Heart left ventricle (tissue), 16 donors: ENCODE measurements around the gene DCHS1. TPM values are rescaled to one million over a fixed set of nuclear protein-coding genes. Genes with fewer than 3 reads are reported as not detected.
A peak's percentile ranks its signal among the peaks of the same experiment; 100 is the strongest.

Experiments used
- ATAC-seq, 4 donors: fragments of 200-7000 bp; cut with Tn5 transposase; one replicate each; pipeline ENCODE4 v1.9.1; 2020 to 2022; ENCODE audit warnings: moderate library complexity in 4 of 4, mild to moderate bottlenecking in 3 of 4, moderate number of reproducible peaks in 1 of 4
- DNase-seq, 5 donors: peaks; one replicate each; pipeline ENCODE4 v3.0.0-alpha.2; 2020
- H3K27ac ChIP-seq, 12 donors: fragments of 200-600 bp; sonication (generic) in 4 of 12; one replicate each; pipeline versions ENCODE4 v1.5.0 to v1.8.0; 2016 to 2022; ENCODE audit warnings: mild to moderate bottlenecking in 2 of 12
- H3K27me3 ChIP-seq, 9 donors: fragments of 200-600 bp; sonication (generic) in 2 of 9; one replicate each; pipeline versions ENCODE4 v1.5.1 to v1.8.0; 2016 to 2022; ENCODE audit warnings: mild to moderate bottlenecking in 3 of 9
- H3K36me3 ChIP-seq, 9 donors: fragments of 200-600 bp; sonication (generic) in 2 of 9; one replicate each; pipeline versions ENCODE4 v1.5.0 to v1.8.0; 2018 to 2022; ENCODE audit warnings: mild to moderate bottlenecking in 2 of 9
- H3K4me1 ChIP-seq, 12 donors: fragments of 200-600 bp; sonication (generic) in 4 of 12; one replicate each; pipeline versions ENCODE4 v1.5.0 to v1.8.0; 2016 to 2022; ENCODE audit warnings: mild to moderate bottlenecking in 3 of 12
- H3K4me3 ChIP-seq, 12 donors: fragments of 200-600 bp; sonication (generic) in 4 of 12; one replicate each; pipeline versions ENCODE4 v1.5.0 to v1.8.0; 2017 to 2022; ENCODE audit warnings: mild to moderate bottlenecking in 9 of 12, moderate library complexity in 4 of 12
- H3K9me3 ChIP-seq, 12 donors: fragments of 200-600 bp; sonication (generic) in 4 of 12; one replicate each; pipeline versions ENCODE4 v1.5.0 to v1.8.0; 2016 to 2022; ENCODE audit warnings: mild to moderate bottlenecking in 1 of 12
- CTCF ChIP-seq, 12 donors: fragments of 200-600 bp; sonication (generic) in 4 of 12; IDR thresholded peaks; one replicate each; pipeline versions ENCODE4 v1.5.0 to v1.8.0; 2018 to 2022; ENCODE audit warnings: antibody characterized with exemption in 12 of 12, mild to moderate bottlenecking in 5 of 12
- POLR2A ChIP-seq, 2 donors: fragments of 450-650 bp; IDR thresholded peaks; one replicate each; pipeline ENCODE4 v1.6.1; 2017; ENCODE audit warnings: antibody characterized with exemption in 2 of 2, mild to moderate bottlenecking in 2 of 2, moderate library complexity in 2 of 2
- WGBS, 4 donors: extraction: QIAGEN DNeasy Blood & Tissue Kit in 2 of 4; methylation state at CpG; one replicate each; pipeline versions ENCODE4 v1.1.5 to v1.1.7; 2013 to 2018; 5-methylcytosine and 5-hydroxymethylcytosine counted together
- intact Hi-C, 10 donors: fragments of 100-400 bp; cut with DNase I; formaldehyde crosslinking; loops; one replicate each; pipeline versions ENCODE4 v1.11.1 to v1.14.2; 2022
- polyA plus RNA-seq, 2 donors: library from polyadenylated mRNA; stranded (reverse); fragments of 200-250 nt; gene quantifications; one replicate each; pipeline ENCODE4 v1.2.3, GENCODE V29; 2013
- total RNA-seq, 9 donors: library from RNA; depleted of rRNA in 2 of 9; stranded (reverse); fragments of >200 nt in 2 of 9; fragmentation: NEBNext Ultra II Directional in 3 of 9; extraction: Animal tissue kit (Norgen Biotek cat#: 25700) in 3 of 9; gene quantifications; one replicate each; pipeline versions ENCODE4 v1.1.0 to v1.2.4, GENCODE V29; 2016 to 2023
- donor health status: ischemic (EF 13 %, LVEDD 7.1; RV severe dilation, severe dysfunction).
- donor health status: healthy with polysubstance abuse.
- donor health status: DM: no; HTN: yes; CAD: no.
- donor health status: DM: no; HTN: no; CAD: no.
- donor health status: ischemic (EF 25% LVEDD 6.9; RV normal size, moderate dysfunction).
- donor health status: ischemic (EF 25% LVEDD 5.7; RV mildly dilated, moderate dysfunction).
- donor health status: healthy.
- donor health status: DM: yes; HTN: yes; CAD: no.
- donor health status: ischemic (EF 35%, LVEDD 5.7; RV mildly dilated, moderate dysfunction).
- donor health status: nonischemic (EF 11% LVEDD 7.7; RV severe dilation, severe dysfunction).
- donor health status: DM: yes; HTN: yes; CAD: no.
- donor health status: PGD.
- donor health status: ischemic (EF 29% LVEDD 5.4; RV normal size, mild dysfunction).
- donor health status: nonischemic (EF 23%, LVEDD 6.1; RV moderate dilation, normal function).

Gene DCHS1
- total and polyA plus RNA-seq, 11 donors: 3.6 to 19.6 (median 10.5) TPM

GRCh38 chr11:6627762-6628241 lies 27.8 kb downstream of the DCHS1 start:
- Histone ChIP-seq H3K36me3 (peaks cover 0 to 89% (median 75%) of the 10 kb centered on the region in 9 donors), H3K9me3 (no peaks in the 10 kb centered on the region), H3K4me3 (no peak overlapping the region), H3K4me1 (peaks cover 0 to 11% (median 0%) of the 10 kb centered on the region in 12 donors), H3K27ac (peak overlapping the region in 1 of 12 donors; percentile 32), H3K27me3 (no peaks in the 10 kb centered on the region)
- WGBS, 4 donors: 82 to 86% (median 85%) methylated on average over 2 of the region's 2 CpGs
- intact Hi-C loops: no loop called here
- TF ChIP-seq CTCF (IDR thresholded peaks at IDR 0.05) (no peak), POLR2A (IDR thresholded peaks at IDR 0.05) (no peak)
- no peak for ATAC-seq
- DNase-seq: no peak

GRCh38 chr11:6626971-6627761 lies 28.4 kb downstream of the DCHS1 start:
- DNase-seq: peak in 2 of 5 donors; percentile 78 to 81
- no peak for TF ChIP-seq POLR2A (IDR thresholded peaks at IDR 0.05)
- no peak for TF ChIP-seq CTCF (IDR thresholded peaks at IDR 0.05)
- Histone ChIP-seq H3K27me3 (no peaks in the 10 kb centered on the region), H3K4me1 (peaks cover 0 to 10% (median 0%) of the 10 kb centered on the region in 12 donors), H3K27ac (peak overlapping the region in 1 of 12 donors; percentile 32), H3K4me3 (no peak overlapping the region), H3K9me3 (no peaks in the 10 kb centered on the region), H3K36me3 (peaks cover 0 to 83% (median 69%) of the 10 kb centered on the region in 9 donors)
- ATAC-seq: peak; percentile 46 to 76 (median 70)
- WGBS, 4 donors: 73 to 81% (median 79%) methylated on average over 17 to 19 of the region's 19 CpGs
- intact Hi-C loops: no loop called here

- no peaks in the 10 kb centered on the region for H3K9me3 ChIP-seq
- no peaks in the 10 kb centered on the region for H3K27me3 ChIP-seq
- ATAC-seq (no peak), DNase-seq (no peak)
- no peak for TF ChIP-seq CTCF (IDR thresholded peaks at IDR 0.05)
- TF ChIP-seq POLR2A (IDR thresholded peaks at IDR 0.05): no peak
- H3K4me3 ChIP-seq: no peak overlapping the region
- H3K36me3 ChIP-seq: peaks cover 0 to 71% (median 59%) of the 10 kb centered on the region in 9 donors
- intact Hi-C loops: no loop called here
- peaks cover 0 to 15% (median 0%) of the 10 kb centered on the region in 12 donors for H3K4me1 ChIP-seq
- WGBS, 4 donors: 92 to 97% (median 93%) methylated on average over 11 to 17 of the region's 17 CpGs
- H3K27ac ChIP-seq: no peak overlapping the region
These were observed 29.7 kb downstream of the DCHS1 start for GRCh38 chr11:6625832-6626420.

GRCh38 chr11:6625156-6625831 lies 30.3 kb downstream of the DCHS1 start:
- 92 to 96% (median 95%) methylated on average over 8 to 12 of the region's 12 CpGs for WGBS, 4 donors
- intact Hi-C loops: no loop called here
- Histone ChIP-seq H3K36me3 (peaks cover 0 to 65% (median 52%) of the 10 kb centered on the region in 9 donors), H3K9me3 (no peaks in the 10 kb centered on the region), H3K4me1 (peaks cover 0 to 21% (median 0%) of the 10 kb centered on the region in 12 donors), H3K4me3 (no peak overlapping the region), H3K27me3 (no peaks in the 10 kb centered on the region), H3K27ac (no peak overlapping the region)
- no peak for TF ChIP-seq CTCF (IDR thresholded peaks at IDR 0.05)
- TF ChIP-seq POLR2A (IDR thresholded peaks at IDR 0.05): no peak
- ATAC-seq (no peak), DNase-seq (no peak)
